ENCODE results near the gene ZBTB20.

Gene ZBTB20

DNA sequence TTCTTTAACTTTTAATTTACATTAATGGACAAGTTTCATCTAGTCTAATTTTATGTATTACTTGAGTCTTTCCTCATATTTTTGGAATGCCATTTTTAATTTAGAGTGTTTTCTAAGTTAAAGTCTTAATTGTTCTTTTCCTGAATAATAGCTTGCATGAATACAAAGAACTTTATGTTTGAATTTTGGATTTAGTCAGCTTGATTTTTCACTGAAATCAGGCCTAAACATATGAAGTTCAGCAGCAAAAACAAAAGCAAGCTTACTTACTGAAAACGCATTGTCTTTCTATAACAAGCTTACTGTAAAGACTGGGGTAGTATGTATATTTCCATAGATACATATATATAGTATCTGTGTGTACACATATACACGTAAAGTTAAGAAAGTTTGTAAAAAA lies 126.0 kb downstream of the ZBTB20 start:
- DNase-seq (ENCODE audit: insufficient read length, low spot score): no peak
- TF ChIP-seq, protein P1, sequence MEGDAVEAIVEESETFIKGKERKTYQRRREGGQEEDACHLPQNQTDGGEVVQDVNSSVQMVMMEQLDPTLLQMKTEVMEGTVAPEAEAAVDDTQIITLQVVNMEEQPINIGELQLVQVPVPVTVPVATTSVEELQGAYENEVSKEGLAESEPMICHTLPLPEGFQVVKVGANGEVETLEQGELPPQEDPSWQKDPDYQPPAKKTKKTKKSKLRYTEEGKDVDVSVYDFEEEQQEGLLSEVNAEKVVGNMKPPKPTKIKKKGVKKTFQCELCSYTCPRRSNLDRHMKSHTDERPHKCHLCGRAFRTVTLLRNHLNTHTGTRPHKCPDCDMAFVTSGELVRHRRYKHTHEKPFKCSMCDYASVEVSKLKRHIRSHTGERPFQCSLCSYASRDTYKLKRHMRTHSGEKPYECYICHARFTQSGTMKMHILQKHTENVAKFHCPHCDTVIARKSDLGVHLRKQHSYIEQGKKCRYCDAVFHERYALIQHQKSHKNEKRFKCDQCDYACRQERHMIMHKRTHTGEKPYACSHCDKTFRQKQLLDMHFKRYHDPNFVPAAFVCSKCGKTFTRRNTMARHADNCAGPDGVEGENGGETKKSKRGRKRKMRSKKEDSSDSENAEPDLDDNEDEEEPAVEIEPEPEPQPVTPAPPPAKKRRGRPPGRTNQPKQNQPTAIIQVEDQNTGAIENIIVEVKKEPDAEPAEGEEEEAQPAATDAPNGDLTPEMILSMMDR (IDR thresholded peaks at IDR 0.05; ENCODE audit: insufficient read depth, missing control alignments): no peak
- no peak for FAIRE-seq

DNA sequence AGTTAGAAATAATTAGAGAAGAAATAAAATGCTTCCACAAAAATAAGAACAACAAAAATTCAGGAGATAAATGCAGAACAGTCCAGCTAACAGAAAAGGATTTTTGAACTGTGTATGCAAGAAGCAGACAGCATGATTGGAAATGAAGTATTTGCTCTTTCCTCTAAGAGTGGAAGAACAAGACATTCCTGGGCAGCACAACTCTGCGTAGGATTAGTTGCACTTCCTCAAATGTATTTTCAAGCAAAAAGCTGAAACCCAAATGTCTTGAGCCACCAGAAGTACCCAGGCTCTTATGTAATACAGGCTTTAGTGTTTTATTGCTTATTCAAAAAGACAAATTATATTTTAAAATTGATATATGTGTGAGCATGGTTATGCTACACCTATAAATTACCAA lies 127.2 kb downstream of the ZBTB20 start:
- TF ChIP-seq, protein P1 (IDR thresholded peaks at IDR 0.05; ENCODE audit: insufficient read depth, missing control alignments): no peak
- FAIRE-seq (no peak), DNase-seq (ENCODE audit: insufficient read length, low spot score) (no peak)

DNA sequence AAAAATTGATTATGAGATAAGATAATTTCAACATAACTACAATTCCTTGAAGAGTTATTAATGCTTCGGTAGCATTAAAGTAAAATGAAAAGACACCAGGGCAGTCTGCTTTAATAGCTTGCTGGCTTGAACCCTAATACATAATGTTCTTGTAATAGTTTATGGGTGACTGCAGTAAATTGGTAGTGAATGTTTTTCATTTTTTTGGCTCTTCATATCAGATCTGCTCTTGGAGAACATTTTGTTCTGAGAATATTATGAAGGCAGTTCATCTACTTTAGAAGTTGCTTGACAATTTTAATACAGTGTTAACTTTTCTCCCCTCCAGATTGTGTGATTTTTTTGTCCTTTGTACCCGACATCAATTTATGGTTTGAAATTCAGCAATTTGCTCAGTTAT lies 128.4 kb downstream of the ZBTB20 start:
- no peak for DNase-seq (ENCODE audit: insufficient read length, low spot score)
- no peak for FAIRE-seq
- TF ChIP-seq, protein P1 (IDR thresholded peaks at IDR 0.05; ENCODE audit: insufficient read depth, missing control alignments): no peak

DNA sequence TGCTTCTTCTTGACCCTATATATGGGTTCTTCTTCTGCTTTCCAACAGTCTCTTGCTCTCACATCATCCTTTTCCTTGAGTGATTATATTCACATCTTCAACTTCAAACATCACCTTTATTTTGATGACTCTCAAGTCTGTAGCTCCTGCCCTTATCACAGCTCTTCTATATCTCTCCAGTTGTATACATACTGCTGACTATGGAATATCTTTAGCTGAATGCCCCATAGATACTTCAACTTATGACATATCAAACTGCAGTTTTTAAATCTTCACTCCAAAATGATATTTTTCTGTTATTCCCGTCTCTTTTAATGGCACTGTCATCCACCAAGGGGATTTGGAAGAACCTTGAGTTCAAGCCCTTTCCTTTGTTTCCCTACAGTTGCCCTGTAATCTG lies 139.1 kb downstream of the ZBTB20 start:
- FAIRE-seq: no peak
- no peak for DNase-seq (ENCODE audit: insufficient read length, low spot score)
- TF ChIP-seq, protein P1 (IDR thresholded peaks at IDR 0.05; ENCODE audit: insufficient read depth, missing control alignments): no peak

DNA sequence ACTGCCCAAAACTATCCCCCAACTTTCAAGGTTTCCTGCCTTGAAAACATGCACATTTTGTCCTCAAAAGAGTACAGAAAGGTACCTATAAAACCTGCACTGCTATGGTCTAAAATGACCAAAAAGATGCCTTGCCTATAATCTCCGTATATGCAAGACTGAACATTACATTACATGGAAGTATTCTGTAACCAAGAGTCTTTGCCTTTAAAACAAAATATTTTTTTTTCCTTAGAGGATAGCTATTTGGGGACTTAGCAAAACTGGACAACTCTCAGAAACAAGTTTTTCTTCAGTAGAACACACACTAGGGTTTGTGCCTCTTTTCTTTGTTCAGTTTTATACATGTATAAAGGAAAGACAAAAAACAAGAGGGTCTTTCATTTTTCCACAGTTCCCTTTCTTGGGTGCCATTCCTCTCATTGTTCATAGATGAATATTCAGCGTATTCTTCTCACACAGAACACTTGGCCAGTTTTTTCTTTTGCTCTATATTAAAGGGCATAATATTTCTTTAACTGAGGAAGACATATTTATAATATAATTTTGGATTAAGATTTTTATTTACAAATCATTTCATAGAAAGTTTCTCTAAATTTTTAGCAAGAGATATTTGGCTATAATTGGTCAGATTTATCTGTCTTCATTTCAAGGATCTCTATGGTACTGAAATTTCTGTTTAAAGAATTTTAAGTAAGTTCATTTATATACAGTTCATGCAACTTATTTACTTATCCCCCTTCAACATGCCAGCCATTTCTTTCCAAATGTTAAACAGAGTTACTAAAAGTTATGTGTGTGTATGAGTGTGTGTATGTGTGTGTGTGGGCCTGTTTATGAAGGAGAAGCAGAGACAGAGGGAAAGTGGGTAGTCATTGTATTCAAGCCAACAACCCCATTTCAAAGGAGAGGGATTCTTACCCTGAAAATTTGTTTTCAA lies 142.6 kb downstream of the ZBTB20 start:
- TF ChIP-seq, protein P1 (IDR thresholded peaks at IDR 0.05; ENCODE audit: insufficient read depth, missing control alignments): no peak
- no peak for DNase-seq (ENCODE audit: insufficient read length, low spot score)
- FAIRE-seq: no peak

DNA sequence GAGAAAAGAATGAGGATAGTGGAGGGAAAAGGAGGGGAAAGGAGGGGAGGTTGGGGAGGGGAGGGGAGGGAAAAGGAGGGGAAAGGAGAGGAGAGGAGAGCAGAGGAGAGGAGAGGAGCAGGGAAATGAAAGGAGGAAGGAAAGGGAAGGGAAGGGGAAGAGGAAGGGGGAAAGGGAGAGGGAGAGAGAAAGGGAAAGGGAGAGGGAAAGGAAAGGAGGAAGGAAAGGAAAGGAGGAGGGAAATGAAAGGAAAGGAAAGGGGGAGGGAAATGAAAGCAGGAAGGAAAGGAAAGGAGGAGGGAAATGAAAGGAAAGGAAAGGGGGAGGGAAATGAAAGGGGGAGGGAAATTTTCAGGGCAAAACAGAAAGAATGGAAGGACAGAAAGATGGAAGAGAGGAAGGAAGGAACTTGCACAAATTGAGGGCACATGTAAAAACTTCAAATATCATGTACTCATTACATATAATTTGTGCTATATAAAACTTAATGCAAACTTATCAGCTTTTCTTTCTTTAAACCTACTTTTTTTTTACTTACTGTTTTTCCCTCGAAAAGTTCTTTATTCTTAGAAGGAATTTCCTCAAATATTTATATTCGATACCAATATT lies 148.0 kb downstream of the ZBTB20 start:
- TF ChIP-seq, protein P1 (IDR thresholded peaks at IDR 0.05; ENCODE audit: insufficient read depth, missing control alignments): no peak
- DNase-seq (ENCODE audit: insufficient read length, low spot score) (no peak), FAIRE-seq (no peak)
